ENCODE measurements around the gene DPP10.

GRCh38 chr2:115867024-115867423, 1424.6 kb downstream of the DPP10 start:
- TF ChIP-seq POLR2AphosphoS5 (IDR thresholded peaks at IDR 0.05; ENCODE audit: low read depth, low read length) (no peak), CTCF (IDR thresholded peaks at IDR 0.05) (no peak), SIN3A (IDR thresholded peaks at IDR 0.05; ENCODE audit: borderline replicate concordance, insufficient read depth, low read depth, low read length) (no peak), REST (IDR thresholded peaks at IDR 0.05; ENCODE audit: insufficient read depth in 1 of 2, low read depth in 2 of 2, low read length in 1 of 2) (no peak), TCF7L2 (IDR thresholded peaks at IDR 0.05; ENCODE audit: low read depth, low read length) (no peak)
